OCI-LY7 (cell line): Measurements from ENCODE around the gene GRID1. TPM values are rescaled to one million over a fixed set of nuclear protein-coding genes. Genes with fewer than 3 reads are reported as not detected.

Experiments used
- BruUV-seq: library from RNA; stranded (reverse); fragments of 400-500 nt; replicated peaks from 2 replicates; lab custom pipeline; 2021; lab: Mats Ljungman, UMichigan
- CTCF ChIA-PET: fragments of 300-600 bp; sonication (Branson Sonifier 250); formaldehyde crosslinking; loops from one replicate; lab custom pipeline; 2022; ENCODE audit warnings: antibody characterized with exemption; ENCODE audit not compliant: unreplicated experiment; lab: Charles Lee
- POLR2A ChIA-PET: fragments of 300-600 bp; sonication (Branson Sonifier 250); formaldehyde crosslinking; loops from one replicate; lab custom pipeline; 2022; ENCODE audit warnings: antibody characterized with exemption; lab: Charles Lee
- DNase-seq: peaks from one replicate; pipeline ENCODE4 v3.0.0-alpha.2; 2015; ENCODE audit warnings: low spot score
- H2AFZ ChIP-seq: fragments of 200-600 bp; sonication (generic), shearing (Covaris generic); 2 replicates; pipeline ENCODE4 v1.6.1; 2014; ENCODE audit warnings: mild to moderate bottlenecking, antibody characterized with exemption, low read length, moderate library complexity
- H3K27ac ChIP-seq: fragments of 200-600 bp; sonication (generic); 2 replicates; pipeline ENCODE4 v1.5.1; 2014; ENCODE audit warnings: mixed run types, low read depth, mild to moderate bottlenecking, moderate library complexity, low read length, inconsistent platforms; ENCODE audit not compliant: poor library complexity, severe bottlenecking
- H3K36me3 ChIP-seq: fragments of 200-600 bp; sonication (generic); 2 replicates; pipeline ENCODE4 v1.6.1; 2014; ENCODE audit warnings: mild to moderate bottlenecking, antibody characterized with exemption, low read length, moderate library complexity, mixed read lengths; ENCODE audit not compliant: insufficient read depth
- H3K4me1 ChIP-seq: fragments of 200-600 bp; sonication (generic); 2 replicates; pipeline ENCODE4 v1.5.1; 2014; ENCODE audit warnings: mild to moderate bottlenecking, low read length; ENCODE audit not compliant: insufficient read depth, poor library complexity, severe bottlenecking
- H3K4me2 ChIP-seq: fragments of 200-600 bp; sonication (generic); 2 replicates; pipeline ENCODE4 v1.6.1; 2014; ENCODE audit warnings: mild to moderate bottlenecking, low read length
- H3K4me3 ChIP-seq: fragments of 200-600 bp; sonication (generic); 2 replicates; pipeline ENCODE4 v1.5.1; 2014; ENCODE audit warnings: mild to moderate bottlenecking, low read depth, low read length; ENCODE audit not compliant: poor library complexity, severe bottlenecking
- H3K79me2 ChIP-seq: fragments of 200-600 bp; sonication (generic); 2 replicates; pipeline ENCODE4 v1.6.1; 2016; ENCODE audit warnings: low read depth, mild to moderate bottlenecking, low read length, moderate library complexity, mixed read lengths; ENCODE audit not compliant: insufficient read depth
- H3K9me2 ChIP-seq: fragments of 200-600 bp; sonication (generic); 2 replicates; pipeline ENCODE4 v1.6.1; 2016; ENCODE audit warnings: mild to moderate bottlenecking, low read length, mixed read lengths; ENCODE audit not compliant: insufficient read depth
- H3K9me3 ChIP-seq: fragments of 200-600 bp; sonication (generic); 2 replicates; pipeline ENCODE4 v1.6.1; 2014; ENCODE audit warnings: mild to moderate bottlenecking, mixed run types, low read length, mixed read lengths
- H4K20me1 ChIP-seq: fragments of 200-600 bp; sonication (generic); 2 replicates; pipeline ENCODE4 v1.6.1; 2014; ENCODE audit warnings: mild to moderate bottlenecking, antibody characterized with exemption, low read length, moderate library complexity, mixed read lengths; ENCODE audit not compliant: insufficient read depth
- EZH2phosphoT487 ChIP-seq: fragments of 200-600 bp; sonication (generic); IDR thresholded peaks from 2 replicates; pipeline ENCODE4 v1.6.1; 2018; ENCODE audit warnings: low read depth, borderline replicate concordance, mild to moderate bottlenecking, mixed run types, antibody characterized with exemption, low read length, moderate library complexity, mixed read lengths
- intact Hi-C: fragments of 100-400 bp; cut with micrococcal nuclease; formaldehyde crosslinking; loops from one replicate; pipeline ENCODE4 v1.10.0; 2022; ENCODE audit not compliant: unreplicated experiment
- total RNA-seq, 2 experiments: library from RNA; depleted of rRNA in 1 of 2; stranded (reverse); fragments of >200 nt in 1 of 2; shearing (Covaris generic) in 1 of 2; gene quantifications; 2 replicates each; pipeline ENCODE4 v1.2.3, GENCODE V29; 2014 to 2022
- TF ChIP-seq, protein P1 (sequence below): fragments of 200-600 bp; sonication (generic); conservative IDR thresholded peaks from 2 replicates; pipeline ENCODE4 v1.5.1; 2014; ENCODE audit warnings: mild to moderate bottlenecking, antibody characterized with exemption, low read length, moderate library complexity, mixed read lengths

Gene GRID1
- total RNA-seq, 2 experiments from 2014 or later = 1.6 to 3.7 TPM

DNA sequence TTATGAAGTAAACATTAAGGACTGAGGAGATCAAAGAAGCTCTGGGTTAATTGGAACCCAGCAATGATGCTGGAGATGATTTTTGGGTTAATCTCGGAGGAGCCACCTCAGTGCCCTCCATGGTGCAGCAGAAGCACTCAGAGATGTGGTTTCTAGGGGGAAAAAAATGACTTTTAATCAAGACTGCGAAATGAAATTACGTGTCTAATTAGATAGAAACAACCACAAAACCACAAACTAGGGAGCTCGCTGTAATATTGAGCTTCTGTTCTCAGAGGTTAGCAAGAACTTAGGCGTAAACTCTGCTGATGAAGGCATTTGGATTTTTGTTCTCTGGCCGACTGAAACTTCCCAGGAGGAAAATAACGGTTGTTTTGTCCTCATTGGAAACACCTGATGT, 319.0 kb downstream of the GRID1 start:
- TF ChIP-seq, protein P1, sequence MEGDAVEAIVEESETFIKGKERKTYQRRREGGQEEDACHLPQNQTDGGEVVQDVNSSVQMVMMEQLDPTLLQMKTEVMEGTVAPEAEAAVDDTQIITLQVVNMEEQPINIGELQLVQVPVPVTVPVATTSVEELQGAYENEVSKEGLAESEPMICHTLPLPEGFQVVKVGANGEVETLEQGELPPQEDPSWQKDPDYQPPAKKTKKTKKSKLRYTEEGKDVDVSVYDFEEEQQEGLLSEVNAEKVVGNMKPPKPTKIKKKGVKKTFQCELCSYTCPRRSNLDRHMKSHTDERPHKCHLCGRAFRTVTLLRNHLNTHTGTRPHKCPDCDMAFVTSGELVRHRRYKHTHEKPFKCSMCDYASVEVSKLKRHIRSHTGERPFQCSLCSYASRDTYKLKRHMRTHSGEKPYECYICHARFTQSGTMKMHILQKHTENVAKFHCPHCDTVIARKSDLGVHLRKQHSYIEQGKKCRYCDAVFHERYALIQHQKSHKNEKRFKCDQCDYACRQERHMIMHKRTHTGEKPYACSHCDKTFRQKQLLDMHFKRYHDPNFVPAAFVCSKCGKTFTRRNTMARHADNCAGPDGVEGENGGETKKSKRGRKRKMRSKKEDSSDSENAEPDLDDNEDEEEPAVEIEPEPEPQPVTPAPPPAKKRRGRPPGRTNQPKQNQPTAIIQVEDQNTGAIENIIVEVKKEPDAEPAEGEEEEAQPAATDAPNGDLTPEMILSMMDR = no peak
- TF ChIP-seq EZH2phosphoT487 = no peak
- H3K27ac ChIP-seq = no peak overlapping the region
- no peaks in the 10 kb centered on the region for H3K79me2 ChIP-seq
- intact Hi-C loops = no loop called here
- BruUV-seq = no TSS peak
- H3K4me2 ChIP-seq = no peak overlapping the region
- no peaks in the 10 kb centered on the region for H3K36me3 ChIP-seq
- no peaks in the 10 kb centered on the region for H3K4me1 ChIP-seq
- no peak overlapping the region for H3K4me3 ChIP-seq
- ChIA-PET CTCF (no interaction called here), POLR2A (interaction anchor here (0.6 to 1.3 kb wide), 2 partner anchors 46 to 82 kb away, joined by 3 read pairs; no protein-coding TSS in a partner anchor)
- no peaks in the 10 kb centered on the region for H3K9me3 ChIP-seq
- H2AFZ ChIP-seq = no peak overlapping the region
- no peaks in the 10 kb centered on the region for H3K9me2 ChIP-seq
- no peaks in the 10 kb centered on the region for H4K20me1 ChIP-seq
- DNase-seq = no peak

DNA sequence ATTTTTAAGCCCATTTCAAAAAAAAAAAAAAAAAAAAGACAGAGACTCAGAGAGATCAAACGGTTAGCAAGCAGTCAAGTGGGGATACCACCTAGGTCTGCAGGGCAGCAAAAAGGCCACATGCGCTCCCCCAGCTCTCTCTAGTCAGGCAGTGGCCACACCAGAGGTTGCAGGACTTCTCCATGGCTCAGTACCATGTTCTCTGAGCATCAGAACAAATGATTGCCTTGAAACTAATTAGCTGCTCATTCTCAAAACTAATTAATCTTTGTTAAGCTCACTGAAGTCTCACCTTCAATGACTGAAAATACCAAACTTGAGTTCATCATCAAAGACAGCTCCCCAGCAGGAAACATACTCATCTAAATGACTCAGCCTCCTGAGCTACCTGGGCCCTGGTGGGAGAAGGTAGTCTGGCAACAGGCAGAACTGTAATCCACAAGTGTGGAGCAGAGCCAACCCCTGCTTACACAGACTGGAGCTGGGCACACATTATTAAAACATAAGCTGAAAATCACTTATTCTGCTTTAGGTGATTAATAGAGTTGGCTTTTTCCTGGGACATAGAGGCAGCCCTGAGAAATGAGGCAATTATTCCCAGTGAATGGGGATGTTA, 319.6 kb downstream of the GRID1 start:
- no peak overlapping the region for H3K4me3 ChIP-seq
- H2AFZ ChIP-seq = no peak overlapping the region
- H3K36me3 ChIP-seq = no peaks in the 10 kb centered on the region
- H3K27ac ChIP-seq = no peak overlapping the region
- H3K9me3 ChIP-seq = no peaks in the 10 kb centered on the region
- no peak for TF ChIP-seq EZH2phosphoT487
- no peaks in the 10 kb centered on the region for H3K9me2 ChIP-seq
- no peak overlapping the region for H3K4me2 ChIP-seq
- CTCF ChIA-PET = no interaction called here
- H3K4me1 ChIP-seq = no peaks in the 10 kb centered on the region
- no peaks in the 10 kb centered on the region for H4K20me1 ChIP-seq
- intact Hi-C loops = no loop called here
- BruUV-seq = no TSS peak
- no peak for DNase-seq
- POLR2A ChIA-PET = interaction anchor here (0.6 to 1.3 kb wide), 3 partner anchors 45 to 449 kb away, joined by 3 read pairs; no protein-coding TSS in a partner anchor
- H3K79me2 ChIP-seq = no peaks in the 10 kb centered on the region

DNA sequence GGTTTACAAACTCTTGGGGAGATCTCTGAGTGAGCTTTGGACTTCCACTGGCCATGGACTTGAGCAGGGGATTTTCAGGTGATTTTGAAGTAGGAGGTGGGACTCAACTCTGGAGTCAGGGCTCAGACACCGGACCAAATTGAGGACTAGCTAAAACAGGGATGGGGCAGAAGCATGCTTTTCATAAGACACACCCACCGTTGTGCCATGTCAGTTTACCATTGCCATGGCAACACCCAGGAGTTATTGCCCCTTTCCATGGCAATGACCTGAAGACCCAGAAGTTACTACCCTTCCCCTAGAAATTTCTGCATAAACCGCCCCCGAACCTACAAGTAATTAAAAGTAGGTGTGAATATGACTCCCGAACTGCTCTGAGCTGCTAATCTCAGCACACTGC, 320.7 kb downstream of the GRID1 start:
- no peaks in the 10 kb centered on the region for H3K9me2 ChIP-seq
- H4K20me1 ChIP-seq = no peaks in the 10 kb centered on the region
- H3K36me3 ChIP-seq = no peaks in the 10 kb centered on the region
- H2AFZ ChIP-seq = no peak overlapping the region
- no peaks in the 10 kb centered on the region for H3K4me1 ChIP-seq
- no TSS peak for BruUV-seq
- intact Hi-C loops = no loop called here
- H3K4me3 ChIP-seq = no peak overlapping the region
- H3K9me3 ChIP-seq = no peaks in the 10 kb centered on the region
- H3K27ac ChIP-seq = no peak overlapping the region
- H3K4me2 ChIP-seq = no peak overlapping the region
- POLR2A ChIA-PET = interaction anchor here (1.0 kb wide), 1 partner anchor 448 kb away, joined by 3 read pairs; no protein-coding TSS in a partner anchor
- TF ChIP-seq, protein P1 = no peak
- no peak for DNase-seq
- CTCF ChIA-PET = no interaction called here
- no peaks in the 10 kb centered on the region for H3K79me2 ChIP-seq
